ENCODE measurements around the gene PROB1. TPM values are rescaled to one million over a fixed set of nuclear protein-coding genes. Genes with fewer than 3 reads are reported as not detected.

PROB1 gene
- total and polyA plus RNA-seq, 2 of the 13 experiments (the other 11 are each of a cell fraction or from before 2014, with no cell fraction given): 0.69 to 1.1 TPM

DNA sequence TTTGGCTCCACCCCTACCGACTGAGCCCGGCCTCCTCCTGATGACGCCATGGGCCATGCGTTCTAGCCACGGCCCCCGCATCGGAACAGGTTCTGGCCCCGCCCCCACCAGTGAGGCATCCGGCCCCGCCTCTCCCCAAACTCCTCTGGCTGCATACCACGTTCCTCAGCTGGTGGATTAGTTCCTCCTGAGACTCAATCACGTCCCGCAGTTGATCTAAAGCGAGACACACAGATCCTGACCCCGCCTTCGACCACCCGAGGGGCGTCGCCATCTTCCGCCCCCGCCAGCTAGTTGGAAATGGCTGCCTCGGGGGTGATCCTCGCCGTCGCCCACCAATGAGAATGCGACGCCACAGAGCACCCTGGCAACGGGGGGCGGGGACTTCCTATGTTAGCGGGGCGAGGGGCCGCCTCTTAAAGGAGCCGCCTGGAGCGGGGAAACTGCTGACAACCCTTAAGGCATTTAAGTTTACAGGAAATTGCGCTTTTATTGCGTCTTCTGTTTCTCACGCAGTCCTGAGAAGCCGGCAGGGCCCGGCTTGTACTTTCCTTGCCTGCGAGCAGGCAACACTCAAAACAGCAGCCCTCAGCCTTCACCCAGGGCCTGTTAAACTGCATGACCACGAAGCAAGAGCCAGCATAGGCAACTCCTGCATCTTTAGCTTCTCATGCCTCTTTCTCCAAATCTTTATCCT, 9.0 kb upstream of the PROB1 start, which contains the start of gene SPATA24 (continued):
- TF ChIP-seq, protein P1, sequence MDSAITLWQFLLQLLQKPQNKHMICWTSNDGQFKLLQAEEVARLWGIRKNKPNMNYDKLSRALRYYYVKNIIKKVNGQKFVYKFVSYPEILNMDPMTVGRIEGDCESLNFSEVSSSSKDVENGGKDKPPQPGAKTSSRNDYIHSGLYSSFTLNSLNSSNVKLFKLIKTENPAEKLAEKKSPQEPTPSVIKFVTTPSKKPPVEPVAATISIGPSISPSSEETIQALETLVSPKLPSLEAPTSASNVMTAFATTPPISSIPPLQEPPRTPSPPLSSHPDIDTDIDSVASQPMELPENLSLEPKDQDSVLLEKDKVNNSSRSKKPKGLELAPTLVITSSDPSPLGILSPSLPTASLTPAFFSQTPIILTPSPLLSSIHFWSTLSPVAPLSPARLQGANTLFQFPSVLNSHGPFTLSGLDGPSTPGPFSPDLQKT (CRISPR knock-in tag; IDR thresholded peaks at IDR 0.05; ENCODE audit: borderline replicate concordance): no peak
- TF ChIP-seq ZNF605 (CRISPR knock-in tag; IDR thresholded peaks at IDR 0.05): no peak
- no peak for TF ChIP-seq ZNF891 (CRISPR knock-in tag; IDR thresholded peaks at IDR 0.05)
- TF ChIP-seq, protein P2, sequence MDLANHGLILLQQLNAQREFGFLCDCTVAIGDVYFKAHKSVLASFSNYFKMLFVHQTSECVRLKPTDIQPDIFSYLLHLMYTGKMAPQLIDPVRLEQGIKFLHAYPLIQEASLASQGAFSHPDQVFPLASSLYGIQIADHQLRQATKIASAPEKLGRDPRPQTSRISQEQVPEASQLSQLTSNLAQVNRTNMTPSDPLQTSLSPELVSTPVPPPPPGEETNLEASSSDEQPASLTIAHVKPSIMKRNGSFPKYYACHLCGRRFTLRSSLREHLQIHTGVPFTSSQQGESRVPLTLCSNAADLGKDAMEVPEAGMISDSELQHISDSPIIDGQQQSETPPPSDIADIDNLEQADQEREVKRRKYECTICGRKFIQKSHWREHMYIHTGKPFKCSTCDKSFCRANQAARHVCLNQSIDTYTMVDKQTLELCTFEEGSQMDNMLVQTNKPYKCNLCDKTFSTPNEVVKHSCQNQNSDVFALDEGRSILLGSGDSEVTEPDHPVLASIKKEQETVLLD (CRISPR knock-in tag; IDR thresholded peaks at IDR 0.05; ENCODE audit: low read depth): no peak
- TF ChIP-seq ELF3 (CRISPR knock-in tag; IDR thresholded peaks at IDR 0.05): peak; percentile 36; the same call in 1 of the 2 replicates
- TF ChIP-seq ZNF646 (CRISPR knock-in tag; IDR thresholded peaks at IDR 0.05): no peak
- no peak for TF ChIP-seq EED (CRISPR knock-in tag; IDR thresholded peaks at IDR 0.05)
- no peak for TF ChIP-seq TP53 (CRISPR knock-in tag; conservative IDR thresholded peaks at IDR 0.05)
- TF ChIP-seq AGO2 (optimal IDR thresholded peaks at IDR 0.05; ENCODE audit: low read depth, low read length): no peak
- TF ChIP-seq, protein P3, sequence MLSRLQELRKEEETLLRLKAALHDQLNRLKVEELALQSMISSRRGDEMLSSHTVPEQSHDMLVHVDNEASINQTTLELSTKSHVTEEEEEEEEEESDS (CRISPR knock-in tag; IDR thresholded peaks at IDR 0.05; ENCODE audit: borderline replicate concordance): no peak
- TF ChIP-seq BRCA1 (CRISPR knock-in tag; IDR thresholded peaks at IDR 0.05): no peak
- TF ChIP-seq ZNF562 (CRISPR knock-in tag; IDR thresholded peaks at IDR 0.05; ENCODE audit: borderline replicate concordance): no peak
- peak; percentile 31; the same call in 1 of the 2 replicates for TF ChIP-seq RFXAP (CRISPR knock-in tag; IDR thresholded peaks at IDR 0.05; ENCODE audit: borderline replicate concordance)
- TF ChIP-seq ZBTB10 (CRISPR knock-in tag; IDR thresholded peaks at IDR 0.05; ENCODE audit: borderline replicate concordance): no peak
- TF ChIP-seq DR1 (CRISPR knock-in tag; IDR thresholded peaks at IDR 0.05): peak; percentile 29; the same call in 1 of the 2 replicates
